H9 (cell line): ENCODE results near the gene EFNA5. TPM values are rescaled to one million over a fixed set of nuclear protein-coding genes. Genes with fewer than 3 reads are reported as not detected.

ENCODE experiments used
- DNase-seq: peaks from one replicate; pipeline ENCODE4 v3.0.0-alpha.2; 2017
- H2AFZ ChIP-seq: one replicate; pipeline ENCODE4 v1.6.1; 2013; ENCODE audit warnings: mild to moderate bottlenecking, low read length, control low read depth, moderate library complexity
- H2AK5ac ChIP-seq: 2 replicates; pipeline ENCODE4 v1.6.1; 2013; ENCODE audit warnings: low read length, control low read depth, mixed read lengths; ENCODE audit not compliant: insufficient read length
- H2BK120ac ChIP-seq: one replicate; pipeline ENCODE4 v1.6.1; 2013; ENCODE audit warnings: low read depth, mild to moderate bottlenecking, low read length, control low read depth, inconsistent platforms; ENCODE audit not compliant: poor library complexity, severe bottlenecking
- H2BK12ac ChIP-seq: 2 replicates; pipeline ENCODE4 v1.6.1; 2013; ENCODE audit warnings: low read length, control low read depth, mixed read lengths, low read depth; ENCODE audit not compliant: insufficient read length
- H2BK15ac ChIP-seq: 2 replicates; pipeline ENCODE4 v1.6.1; 2013; ENCODE audit warnings: low read depth, low read length, control low read depth
- H2BK20ac ChIP-seq: one replicate; pipeline ENCODE4 v1.6.1; 2013; ENCODE audit warnings: low read depth, mild to moderate bottlenecking, low read length, control low read depth, inconsistent platforms; ENCODE audit not compliant: poor library complexity, severe bottlenecking
- H2BK5ac ChIP-seq: 2 replicates; pipeline ENCODE4 v1.6.1; 2013; ENCODE audit warnings: low read length, control low read depth, mixed read lengths; ENCODE audit not compliant: insufficient read length
- H3K14ac ChIP-seq: 2 replicates; pipeline ENCODE4 v1.6.1; 2013; ENCODE audit warnings: low read length, control low read depth; ENCODE audit not compliant: insufficient read depth
- H3K18ac ChIP-seq: 2 replicates; pipeline ENCODE4 v1.6.1; 2013; ENCODE audit warnings: low read depth, mild to moderate bottlenecking, mixed read lengths, low read length, control low read depth; ENCODE audit not compliant: insufficient read length
- H3K23ac ChIP-seq: 2 replicates; pipeline ENCODE4 v1.6.1; 2013; ENCODE audit warnings: low read length, control low read depth, mixed read lengths, low read depth; ENCODE audit not compliant: insufficient read length
- H3K23me2 ChIP-seq: 2 replicates; pipeline ENCODE4 v1.6.1; 2013; ENCODE audit warnings: low read depth, mild to moderate bottlenecking, mixed read lengths, low read length, control low read depth; ENCODE audit not compliant: insufficient read length, poor library complexity, severe bottlenecking
- H3K27ac ChIP-seq: 2 replicates; pipeline ENCODE4 v1.5.1; 2013; ENCODE audit warnings: low read length, control low read depth, mixed read lengths, low read depth; ENCODE audit not compliant: insufficient read length
- H3K27me3 ChIP-seq: 2 replicates; pipeline ENCODE4 v1.6.1; 2013; ENCODE audit warnings: low read length, control low read depth, inconsistent platforms; ENCODE audit not compliant: insufficient read depth
- H3K4ac ChIP-seq: 2 replicates; pipeline ENCODE4 v1.6.1; 2013; ENCODE audit warnings: low read depth, mild to moderate bottlenecking, control low read depth, inconsistent platforms, low read length, moderate library complexity
- H3K4me1 ChIP-seq: 2 replicates; pipeline ENCODE4 v1.6.1; 2013; ENCODE audit warnings: low read length, control low read depth, inconsistent platforms; ENCODE audit not compliant: insufficient read depth
- H3K4me2 ChIP-seq: 2 replicates; pipeline ENCODE4 v1.6.1; 2013; ENCODE audit warnings: low read length, control low read depth, mixed read lengths; ENCODE audit not compliant: insufficient read length, insufficient read depth
- H3K56ac ChIP-seq: 2 replicates; pipeline ENCODE4 v1.6.1; 2013; ENCODE audit warnings: low read depth, mild to moderate bottlenecking, mixed read lengths, low read length, control low read depth; ENCODE audit not compliant: insufficient read length
- H3K79me1 ChIP-seq: 2 replicates; pipeline ENCODE4 v1.6.1; 2013; ENCODE audit warnings: low read depth, mild to moderate bottlenecking, moderate library complexity, low read length, control low read depth, inconsistent platforms; ENCODE audit not compliant: insufficient read depth, poor library complexity, severe bottlenecking
- H3K79me2 ChIP-seq: 2 replicates; pipeline ENCODE4 v1.6.1; 2013; ENCODE audit warnings: low read length, control low read depth, inconsistent platforms; ENCODE audit not compliant: insufficient read depth
- H3K9ac ChIP-seq: 2 replicates; pipeline ENCODE4 v1.6.1; 2013; ENCODE audit warnings: low read length, control low read depth, mixed read lengths; ENCODE audit not compliant: insufficient read length; ENCODE audit errors: extremely low read depth
- H3K9me3 ChIP-seq: one replicate; pipeline ENCODE4 v1.6.1; 2013; ENCODE audit warnings: low read depth, low read length, inconsistent platforms; ENCODE audit not compliant: control insufficient read depth
- H3T11ph ChIP-seq: one replicate; pipeline ENCODE4 v1.6.1; 2013; ENCODE audit warnings: mild to moderate bottlenecking, low read length, control low read depth, inconsistent platforms
- H4K20me1 ChIP-seq: one replicate; pipeline ENCODE4 v1.6.1; 2013; ENCODE audit not compliant: control insufficient read depth, insufficient read length, insufficient read depth
- H4K5ac ChIP-seq: 2 replicates; pipeline ENCODE4 v1.6.1; 2013; ENCODE audit warnings: low read depth, mild to moderate bottlenecking, mixed read lengths, low read length, control low read depth; ENCODE audit not compliant: insufficient read length
- H4K8ac ChIP-seq: replicated peaks from 2 replicates; pipeline ENCODE4 v1.6.1; 2013; ENCODE audit warnings: low read length, control low read depth, mixed read lengths, low read depth; ENCODE audit not compliant: insufficient read length
- H4K91ac ChIP-seq: 2 replicates; pipeline ENCODE4 v1.6.1; 2013; ENCODE audit warnings: low read depth, mild to moderate bottlenecking, moderate library complexity, mixed read lengths, low read length, control low read depth; ENCODE audit not compliant: insufficient read length
- H3K27ac Mint-ChIP-seq, 3 experiments: 2 replicates in 2 of 3; 3 replicates in 1 of 3; pipeline ENCODE4 v1.8.0; 2020 to 2021; ENCODE audit warnings: mixed read lengths in 3 of 3, mild to moderate bottlenecking in 1 of 3, moderate library complexity in 1 of 3
- H3K27me3 Mint-ChIP-seq: 2 replicates; pipeline ENCODE4 v1.8.0; 2021; ENCODE audit warnings: low read depth, mild to moderate bottlenecking, moderate library complexity, mixed read lengths
- H3K36me3 Mint-ChIP-seq, 3 experiments: 2 replicates in 2 of 3; 3 replicates in 1 of 3; pipeline ENCODE4 v1.8.0; 2020 to 2021; ENCODE audit warnings: low read depth in 3 of 3, mixed read lengths in 3 of 3; ENCODE audit not compliant: insufficient read depth in 1 of 3
- H3K4me1 Mint-ChIP-seq, 2 experiments: 2 replicates each; pipeline ENCODE4 v1.8.0; 2020; ENCODE audit warnings: mixed read lengths in 2 of 2
- H3K4me3 Mint-ChIP-seq, 2 experiments: 2 replicates in 1 of 2; 3 replicates in 1 of 2; pipeline ENCODE4 v1.8.0; 2020 to 2021; ENCODE audit warnings: mild to moderate bottlenecking in 2 of 2, mixed read lengths in 2 of 2, moderate library complexity in 1 of 2
- H3K9me3 Mint-ChIP-seq, 2 experiments: 2 replicates in 1 of 2; 3 replicates in 1 of 2; pipeline ENCODE4 v1.8.0; 2020; ENCODE audit warnings: mild to moderate bottlenecking in 2 of 2, mixed read lengths in 2 of 2, moderate library complexity in 1 of 2
- total RNA-seq: library from RNA; stranded (reverse); gene quantifications from 2 replicates; pipeline ENCODE4 v1.2.1, GENCODE V29; 2021
- TF ChIP-seq, protein P1 (sequence below): fragments of 200-600 bp; sonication (generic); conservative IDR thresholded peaks from 3 replicates; pipeline ENCODE4 v1.8.0; 2021; ENCODE audit warnings: antibody characterized with exemption, mild to moderate bottlenecking

EFNA5 gene
- total RNA-seq, 1 experiment from 2014 or later = 20.4 TPM

- H2BK120ac ChIP-seq = no peak overlapping the region
- no peak overlapping the region for H2BK15ac ChIP-seq
- no peaks in the 10 kb centered on the region for H3K79me2 ChIP-seq
- TF ChIP-seq, protein P1, sequence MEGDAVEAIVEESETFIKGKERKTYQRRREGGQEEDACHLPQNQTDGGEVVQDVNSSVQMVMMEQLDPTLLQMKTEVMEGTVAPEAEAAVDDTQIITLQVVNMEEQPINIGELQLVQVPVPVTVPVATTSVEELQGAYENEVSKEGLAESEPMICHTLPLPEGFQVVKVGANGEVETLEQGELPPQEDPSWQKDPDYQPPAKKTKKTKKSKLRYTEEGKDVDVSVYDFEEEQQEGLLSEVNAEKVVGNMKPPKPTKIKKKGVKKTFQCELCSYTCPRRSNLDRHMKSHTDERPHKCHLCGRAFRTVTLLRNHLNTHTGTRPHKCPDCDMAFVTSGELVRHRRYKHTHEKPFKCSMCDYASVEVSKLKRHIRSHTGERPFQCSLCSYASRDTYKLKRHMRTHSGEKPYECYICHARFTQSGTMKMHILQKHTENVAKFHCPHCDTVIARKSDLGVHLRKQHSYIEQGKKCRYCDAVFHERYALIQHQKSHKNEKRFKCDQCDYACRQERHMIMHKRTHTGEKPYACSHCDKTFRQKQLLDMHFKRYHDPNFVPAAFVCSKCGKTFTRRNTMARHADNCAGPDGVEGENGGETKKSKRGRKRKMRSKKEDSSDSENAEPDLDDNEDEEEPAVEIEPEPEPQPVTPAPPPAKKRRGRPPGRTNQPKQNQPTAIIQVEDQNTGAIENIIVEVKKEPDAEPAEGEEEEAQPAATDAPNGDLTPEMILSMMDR = no peak
- Mint-ChIP-seq H3K36me3 (no peaks in the 10 kb centered on the region; a peak in 1 of 7 replicates), H3K9me3 (no peaks in the 10 kb centered on the region), H3K4me3 (no peak overlapping the region), H3K27me3 (no peaks in the 10 kb centered on the region), H3K27ac (no peak overlapping the region), H3K4me1 (peaks cover 23 to 32% of the 10 kb centered on the region in 2 experiments)
- no peak overlapping the region for H2BK5ac ChIP-seq
- no peak overlapping the region for H3T11ph ChIP-seq
- H3K23me2 ChIP-seq = no peaks in the 10 kb centered on the region
- no peaks in the 10 kb centered on the region for H3K9me3 ChIP-seq
- no peak overlapping the region for H2AFZ ChIP-seq
- no peaks in the 10 kb centered on the region for H3K27me3 ChIP-seq
- no peaks in the 10 kb centered on the region for H4K20me1 ChIP-seq
- H3K79me1 ChIP-seq = no peaks in the 10 kb centered on the region
- no peak overlapping the region for H3K4me2 ChIP-seq
- no peak overlapping the region for H3K27ac ChIP-seq
- H3K23ac ChIP-seq = no peak overlapping the region
- no peak overlapping the region for H4K8ac ChIP-seq
- H4K5ac ChIP-seq = no peak overlapping the region
- H4K91ac ChIP-seq = no peak overlapping the region
- no peak overlapping the region for H3K4ac ChIP-seq
- no peak overlapping the region for H3K18ac ChIP-seq
- no peak overlapping the region for H3K14ac ChIP-seq
- H3K9ac ChIP-seq = no peak overlapping the region
- no peaks in the 10 kb centered on the region for H3K4me1 ChIP-seq
- no peak overlapping the region for H2AK5ac ChIP-seq
- no peak overlapping the region for H2BK12ac ChIP-seq
- no peak overlapping the region for H2BK20ac ChIP-seq
- DNase-seq = no peak
- H3K56ac ChIP-seq = no peak overlapping the region
These were observed 88.1 kb downstream of the EFNA5 start for GRCh38 chr5:107582625-107583024.
